GOT3 (cell line): ENCODE measurements around the gene TEAD1.

Experiments
- DNase-seq: peaks from one replicate; lab custom pipeline; 2025; ENCODE audit warnings: mixed read lengths; lab: John Stamatoyannopoulos, UW

Gene TEAD1

GRCh38 chr11:12989428-12990161, 315.4 kb downstream of the TEAD1 start:
- DNase-seq, result no peak

GRCh38 chr11:12990162-12990480, 315.9 kb downstream of the TEAD1 start:
- DNase-seq, result no peak

- DNase-seq, result no peak
These were observed 317.2 kb downstream of the TEAD1 start for GRCh38 chr11:12991426-12991825.

GRCh38 chr11:12993626-12994025, 319.4 kb downstream of the TEAD1 start:
- no peak for DNase-seq
